SKM-1 (cell line): ENCODE data around the gene GPSM3.
A peak's percentile ranks its signal among the peaks of the same experiment; 100 is the strongest.
"Not testable (repeated sequence)": the region's sequence is repeated elsewhere in the genome, so short reads cannot be mapped to it uniquely, and the experiment has no call there.

ENCODE experiments used
- DNase-seq: peaks from one replicate; lab custom pipeline; 2025; ENCODE audit not compliant: unreplicated experiment; lab: John Stamatoyannopoulos, UW

The GPSM3 gene

GRCh38 chr6:32188381-32189068, 3.9 kb downstream of the GPSM3 start:
- DNase-seq: no peak

- not testable (repeated sequence) for DNase-seq
These were observed 4.6 kb downstream of the GPSM3 start for GRCh38 chr6:32187725-32188380.

GRCh38 chr6:32187009-32187709, 5.3 kb downstream of the GPSM3 start:
- no peak for DNase-seq

- DNase-seq: not testable (repeated sequence)
These were observed 6.1 kb downstream of the GPSM3 start for GRCh38 chr6:32186151-32186840.

- DNase-seq: not testable (repeated sequence)
These were observed 6.7 kb downstream of the GPSM3 start for GRCh38 chr6:32185681-32186131.

GRCh38 chr6:32184084-32184640, 8.3 kb downstream of the GPSM3 start, which contains the start of gene AGER:
TSS of gene AGER (minus strand) at chr6:32184253. CDS start at chr6:32184222, 31 bp downstream.
- no peak for DNase-seq

GRCh38 chr6:32183483-32184083, 8.9 kb downstream of the GPSM3 start:
- DNase-seq: no peak

GRCh38 chr6:32183030-32183429, 9.4 kb downstream of the GPSM3 start:
- no peak for DNase-seq

- no peak for DNase-seq
These were observed 9.9 kb downstream of the GPSM3 start for GRCh38 chr6:32182555-32182981.

GRCh38 chr6:32181915-32182529, 10.4 kb downstream of the GPSM3 start:
- no peak for DNase-seq

- no peak for DNase-seq
These were observed 11.2 kb downstream of the GPSM3 start for GRCh38 chr6:32181148-32181702.

GRCh38 chr6:32179766-32180405, 12.6 kb downstream of the GPSM3 start:
- DNase-seq: no peak

GRCh38 chr6:32178547-32179440, 13.6 kb downstream of the GPSM3 start:
- DNase-seq: no peak

- DNase-seq: peak; percentile 99
These were observed 14.5 kb downstream of the GPSM3 start, which contains the start of gene RNF5 for GRCh38 chr6:32177788-32178546. TSS of gene RNF5 (plus strand) at chr6:32178405. CDS start at chr6:32178512, 107 bp downstream.

GRCh38 chr6:32177183-32177787, 15.2 kb downstream of the GPSM3 start:
- no peak for DNase-seq

GRCh38 chr6:32176476-32177182, 15.8 kb downstream of the GPSM3 start:
- no peak for DNase-seq
